ENCODE data around the gene JAZF1. TPM values are rescaled to one million over a fixed set of nuclear protein-coding genes. Genes with fewer than 3 reads are reported as not detected.

JAZF1 gene
- total and polyA plus RNA-seq, 10 of the 15 experiments (the other 5 are each of a cell fraction or from before 2014, with no cell fraction given) = 0.04 to 0.82 (median 0.15) TPM; not detected in 3

GRCh38 chr7:27842851-27843250 is 337.7 kb downstream of the JAZF1 start:
- intact Hi-C loops (cut with micrococcal nuclease; ENCODE audit: unreplicated experiment) = loop anchor here (5.0 kb wide), 1 partner anchor 79 kb away; no protein-coding TSS in a partner anchor
- TF ChIP-seq RUNX3 (IDR thresholded peaks at IDR 0.05; ENCODE audit: low read length) (no peak), BACH1 (IDR thresholded peaks at IDR 0.05; ENCODE audit: borderline replicate concordance) (no peak), ATF7 (IDR thresholded peaks at IDR 0.05; ENCODE audit: low read depth) (no peak), POU2F2 (IDR thresholded peaks at IDR 0.05; ENCODE audit: borderline replicate concordance, low read depth, low read length) (no peak), BCL11A (IDR thresholded peaks at IDR 0.05; ENCODE audit: low read depth, low read length) (no peak), MAX (IDR thresholded peaks at IDR 0.05; ENCODE audit: low read depth, low read length) (no peak), HCFC1 (IDR thresholded peaks at IDR 0.05; ENCODE audit: low read length) (no peak), SUPT20H (IDR thresholded peaks at IDR 0.05; ENCODE audit: borderline replicate concordance, control insufficient read depth, low read depth, low read length) (no peak), CTCF (IDR thresholded peaks at IDR 0.05 in 2 of 3, conservative IDR thresholded peaks at IDR 0.05 in 1 of 3; ENCODE audit: control insufficient read depth in 2 of 3, extremely low read depth in 1 of 3, insufficient read depth in 1 of 3, low read depth in 3 of 3, low read length in 3 of 3) (no peak), IKZF1 (conservative IDR thresholded peaks at IDR 0.05) (no peak)
- ATAC-seq = no peak
- Histone ChIP-seq H3K9ac (ENCODE audit: control insufficient read depth, insufficient read depth, low read length) (no peak overlapping the region), H3K9me3 (replicated peaks; ENCODE audit: control insufficient read depth, insufficient read depth, low read length) (no peaks in the 10 kb centered on the region), H4K20me1 (ENCODE audit: control insufficient read depth, insufficient read depth) (no peaks in the 10 kb centered on the region), H3K4me1 (ENCODE audit: control insufficient read depth, insufficient read depth, low read length) (no peaks in the 10 kb centered on the region), H3K27ac (ENCODE audit: control insufficient read depth, insufficient read depth) (no peak overlapping the region), H3K4me3 (no peak overlapping the region), H3K36me3 (ENCODE audit: control insufficient read depth in 2 of 2, insufficient read depth in 2 of 2, low read length in 1 of 2) (no peaks in the 10 kb centered on the region), H2AFZ (ENCODE audit: control insufficient read depth, low read depth, low read length) (no peak overlapping the region), H3K27me3 (replicated peaks in 1 of 2; ENCODE audit: control insufficient read depth in 2 of 2, insufficient read depth in 2 of 2, low read length in 1 of 2) (no peaks in the 10 kb centered on the region), H3K79me2 (ENCODE audit: control insufficient read depth, insufficient read depth, low read length) (no peaks in the 10 kb centered on the region), H3K4me2 (ENCODE audit: control insufficient read depth, insufficient read depth) (no peak overlapping the region)
- ChIA-PET RAD21 (ENCODE audit: unreplicated experiment) (no interaction called here), POLR2A (no interaction called here), SMC1A (ENCODE audit: uncharacterized antibody, unreplicated experiment) (interaction anchor here (0.6 to 1.0 kb wide), 2 partner anchors 17 to 79 kb away, joined by 3 to 4 read pairs; no protein-coding TSS in a partner anchor), CTCF (no interaction called here)
- WGBS (ENCODE audit: insufficient coverage, insufficient replicate concordance, low lambda C conversion rate, missing lambda C conversion rate) = 79% methylated on average over 9 of the region's 9 CpGs
- DNase-seq (ENCODE audit: low read depth, low spot score) = no peak
- BruUV-seq (replicated peaks) = no TSS peak
- no peak for FAIRE-seq
- in situ Hi-C loops (cut with MboI) = no loop called here
